Mammary epithelial cell (primary cell): Measurements from ENCODE around the gene TUBA1B.

Source experiments
- CTCF ChIP-seq, 2 donors: IDR thresholded peaks in 1 of 2; conservative IDR thresholded peaks in 1 of 2; 2 replicates each; pipeline ENCODE4 v1.5.1; 2011 to 2012; ENCODE audit warnings: inconsistent platforms in 2 of 2, low read length in 2 of 2, mild to moderate bottlenecking in 2 of 2, control low read depth in 1 of 2, low read depth in 1 of 2; ENCODE audit not compliant: insufficient read depth in 1 of 2; ENCODE audit errors: extremely low read depth in 1 of 2
- EZH2 ChIP-seq: IDR thresholded peaks from 2 replicates; pipeline ENCODE4 v1.6.1; 2012; ENCODE audit warnings: low read length, inconsistent platforms, borderline replicate concordance

DNA sequence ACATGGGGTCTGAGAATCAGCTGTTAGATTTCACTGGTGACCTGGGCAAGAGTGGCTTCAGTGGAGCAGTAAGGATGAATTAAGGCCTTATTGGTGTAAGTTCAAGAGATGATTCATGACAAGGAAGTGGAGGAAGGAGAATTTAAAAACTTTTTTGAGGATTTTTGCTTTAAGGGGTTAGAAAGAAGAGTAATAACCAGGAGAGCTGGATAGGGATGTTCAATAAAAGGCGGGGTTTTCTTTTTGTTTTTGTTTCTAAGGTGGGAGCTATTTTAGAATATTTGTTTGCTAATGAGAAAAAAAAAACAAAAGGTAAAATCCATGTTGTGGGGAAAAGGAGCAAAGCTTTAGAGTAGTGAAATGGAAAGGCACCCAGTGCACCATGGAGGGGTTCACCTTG is 15.2 kb upstream of the TUBA1B start:
- TF ChIP-seq CTCF (conservative IDR thresholded peaks at IDR 0.05 in 1 of 2, IDR thresholded peaks at IDR 0.05 in 1 of 2; ENCODE audit: extremely low read depth in 1 of 2, insufficient read depth in 1 of 2, low read depth in 1 of 2, low read length in 2 of 2), result no peak
- TF ChIP-seq EZH2, result no peak
